HS-27A (cell line): ENCODE measurements around the gene PLGRKT.
"Not testable (repeated sequence)": the region's sequence is repeated elsewhere in the genome, so short reads cannot be mapped to it uniquely, and the experiment has no call there.

ENCODE experiments used
- DNase-seq: peaks from one replicate; pipeline ENCODE4 v3.0.0-alpha.2; 2012; ENCODE audit warnings: low read depth, missing footprints

The PLGRKT gene

GRCh38 chr9:5430912-5431311 is 6.8 kb downstream of the PLGRKT start:
- DNase-seq, result no peak

- no peak for DNase-seq
These were observed 7.7 kb downstream of the PLGRKT start for GRCh38 chr9:5429873-5430564.

- DNase-seq, result no peak
These were observed 8.8 kb downstream of the PLGRKT start for GRCh38 chr9:5428794-5429528.

- no peak for DNase-seq
These were observed 9.6 kb downstream of the PLGRKT start for GRCh38 chr9:5428172-5428571.

GRCh38 chr9:5427005-5427404 is 10.7 kb downstream of the PLGRKT start:
- no peak for DNase-seq

- no peak for DNase-seq
These were observed 12.6 kb downstream of the PLGRKT start for GRCh38 chr9:5425006-5425628.

- no peak for DNase-seq
These were observed 15.4 kb downstream of the PLGRKT start for GRCh38 chr9:5422276-5422675.

- no peak for DNase-seq
These were observed 16.6 kb downstream of the PLGRKT start for GRCh38 chr9:5421163-5421562.

GRCh38 chr9:5419987-5420386 is 17.7 kb downstream of the PLGRKT start:
- DNase-seq, result no peak

GRCh38 chr9:5418481-5418880 is 19.2 kb downstream of the PLGRKT start:
- DNase-seq, result no peak

- DNase-seq, result no peak
These were observed 20.8 kb downstream of the PLGRKT start for GRCh38 chr9:5416953-5417352.

GRCh38 chr9:5408596-5408995 is 29.1 kb downstream of the PLGRKT start:
- DNase-seq, result no peak

GRCh38 chr9:5402217-5402616 is 35.5 kb downstream of the PLGRKT start:
- DNase-seq, result no peak

GRCh38 chr9:5397547-5397946 is 40.2 kb downstream of the PLGRKT start:
- not testable (repeated sequence) for DNase-seq

- no peak for DNase-seq
These were observed 42.3 kb downstream of the PLGRKT start for GRCh38 chr9:5395428-5395827.

GRCh38 chr9:5393976-5394375 is 43.7 kb downstream of the PLGRKT start:
- DNase-seq, result not testable (repeated sequence)

GRCh38 chr9:5393497-5393896 is 44.2 kb downstream of the PLGRKT start:
- DNase-seq, result no peak

- no peak for DNase-seq
These were observed 45.4 kb downstream of the PLGRKT start for GRCh38 chr9:5392285-5392684.

GRCh38 chr9:5389109-5389732 is 48.5 kb downstream of the PLGRKT start:
- DNase-seq, result peak; percentile 15

GRCh38 chr9:5388026-5388819 is 49.5 kb downstream of the PLGRKT start:
- DNase-seq, result no peak

GRCh38 chr9:5384436-5384835 is 53.3 kb downstream of the PLGRKT start:
- DNase-seq, result no peak

- DNase-seq, result no peak
These were observed 55.2 kb downstream of the PLGRKT start for GRCh38 chr9:5382479-5382878.
